SK-N-SH (cell line): ENCODE results near the gene CACNA2D4. TPM values are rescaled to one million over a fixed set of nuclear protein-coding genes. Genes with fewer than 3 reads are reported as not detected.
A peak's percentile ranks its signal among the peaks of the same experiment; 100 is the strongest.

Experiments used
- CTCF ChIA-PET: fragments of 300-600, 350-600 bp; formaldehyde crosslinking; extraction: SDS; loops from one replicate; lab custom pipeline; 2021; lab: Yijun Ruan, JAX
- POLR2A ChIA-PET: fragments of 350-600 bp; sonication (Branson Sonifier 250); formaldehyde crosslinking; extraction: SDS; loops from one replicate; lab custom pipeline; 2020; ENCODE audit warnings: antibody characterized with exemption, inconsistent platforms; lab: Yijun Ruan, JAX
- DNase-seq: peaks from one replicate; pipeline ENCODE4 v3.0.0; 2012
- H2AFZ ChIP-seq: fragments of 200-600 bp; sonication (generic); 2 replicates; pipeline ENCODE4 v1.8.1; 2016; ENCODE audit warnings: antibody characterized with exemption, mild to moderate bottlenecking, low read depth
- H3F3A ChIP-seq: fragments of 200-600 bp; sonication (generic); replicated peaks from 2 replicates; pipeline ENCODE3; 2016; ENCODE audit warnings: antibody characterized with exemption, mild to moderate bottlenecking; ENCODE audit not compliant: insufficient read depth
- H3K27ac ChIP-seq, 2 experiments: fragments of 200-500 bp in 1 of 2; fragments of 200-600 bp in 1 of 2; sonication (Bioruptor generic) in 1 of 2; sonication (generic), shearing (Covaris generic) in 1 of 2; 2 replicates each; pipeline versions ENCODE4 v1.5.1 to v1.6.1; 2014 to 2016; ENCODE audit warnings: low read depth in 2 of 2, inconsistent platforms in 1 of 2, low read length in 1 of 2, mild to moderate bottlenecking in 1 of 2, mixed read lengths in 1 of 2
- H3K27me3 ChIP-seq: fragments of 200-600 bp; sonication (generic), shearing (Covaris generic); 2 replicates; pipeline ENCODE4 v1.6.1; 2016; ENCODE audit warnings: mixed run types; ENCODE audit not compliant: insufficient read depth
- H3K36me3 ChIP-seq, 2 experiments: fragments of 200-500 bp in 1 of 2; fragments of 200-600 bp in 1 of 2; sonication (Bioruptor generic) in 1 of 2; sonication (generic) in 1 of 2; replicated peaks in 1 of 2; 2 replicates each; pipeline versions ENCODE3 to v1.5.1; 2014 to 2016; ENCODE audit warnings: low read length in 1 of 2, mild to moderate bottlenecking in 1 of 2; ENCODE audit not compliant: insufficient read depth in 2 of 2, control insufficient read depth in 1 of 2
- H3K4me1 ChIP-seq, 2 experiments: fragments of 200-500 bp in 1 of 2; fragments of 200-600 bp in 1 of 2; sonication (Bioruptor generic) in 1 of 2; sonication (generic), shearing (Covaris generic) in 1 of 2; 2 replicates each; pipeline versions ENCODE4 v1.5.1 to v1.6.1; 2014 to 2016; ENCODE audit warnings: low read depth in 1 of 2, low read length in 1 of 2, mixed run types in 1 of 2; ENCODE audit not compliant: insufficient read depth in 2 of 2, control insufficient read depth in 1 of 2
- H3K4me2 ChIP-seq: fragments of 200-600 bp; sonication (generic), shearing (Covaris generic); 2 replicates; pipeline ENCODE4 v1.6.1; 2017; ENCODE audit warnings: mixed run types
- H3K4me3 ChIP-seq, 2 experiments: fragments of 200-500 bp in 1 of 2; fragments of 200-600 bp in 1 of 2; sonication (Bioruptor generic) in 1 of 2; sonication (generic), shearing (Covaris generic) in 1 of 2; 2 replicates each; pipeline versions ENCODE4 v1.5.1 to v1.8.1; 2014 to 2016; ENCODE audit warnings: low read depth in 2 of 2, inconsistent platforms in 1 of 2, low read length in 1 of 2, mild to moderate bottlenecking in 1 of 2, mixed read lengths in 1 of 2, moderate library complexity in 1 of 2
- H3K79me2 ChIP-seq: fragments of 200-600 bp; sonication (generic); 2 replicates; pipeline ENCODE4 v1.8.1; 2017; ENCODE audit warnings: mild to moderate bottlenecking; ENCODE audit not compliant: insufficient read depth
- H3K9ac ChIP-seq: fragments of 200-600 bp; sonication (generic); 2 replicates; pipeline ENCODE4 v1.6.1; 2017; ENCODE audit warnings: mixed run types
- H3K9me2 ChIP-seq: fragments of 200-600 bp; sonication (generic); 2 replicates; pipeline ENCODE4 v1.6.1; 2017; ENCODE audit warnings: mixed run types
- H3K9me3 ChIP-seq: fragments of 200-600 bp; sonication (generic); 2 replicates; pipeline ENCODE4 v1.6.1; 2017; ENCODE audit warnings: mixed run types, mild to moderate bottlenecking, moderate library complexity
- H4K20me1 ChIP-seq: fragments of 200-600 bp; sonication (generic); 2 replicates; pipeline ENCODE4 v1.6.1; 2017; ENCODE audit warnings: mild to moderate bottlenecking, mixed run types; ENCODE audit not compliant: insufficient read depth
- CHD2 ChIP-seq: fragments of 150-350 bp; IDR thresholded peaks from 2 replicates; pipeline ENCODE4 v1.6.1; 2018; ENCODE audit warnings: low read length; ENCODE audit not compliant: partially characterized antibody
- EZH2phosphoT487 ChIP-seq: fragments of 200-600 bp; sonication (generic); IDR thresholded peaks from 2 replicates; pipeline ENCODE4 v1.6.1; 2017; ENCODE audit warnings: low read depth, mixed run types, mild to moderate bottlenecking, antibody characterized with exemption, moderate library complexity, borderline replicate concordance
- GABPA ChIP-seq: IDR thresholded peaks from 2 replicates; pipeline ENCODE4 v1.4.0; 2012; ENCODE audit warnings: low read depth, mild to moderate bottlenecking
- GATA2 ChIP-seq: sonication (generic); formaldehyde crosslinking; IDR thresholded peaks from 2 replicates; pipeline ENCODE4 v1.5.0; 2020; ENCODE audit warnings: mild to moderate bottlenecking, missing genetic modification reagents
- JUND ChIP-seq: IDR thresholded peaks from 2 replicates; pipeline ENCODE4 v1.4.0; 2012
- MXI1 ChIP-seq: IDR thresholded peaks from 2 replicates; pipeline ENCODE4 v1.6.1; 2012; ENCODE audit warnings: mild to moderate bottlenecking, low read depth, low read length, improper control_type of control experiment
- RAD21 ChIP-seq: IDR thresholded peaks from 2 replicates; pipeline ENCODE4 v1.6.1; 2012; ENCODE audit warnings: mild to moderate bottlenecking, low read length
- RCOR1 ChIP-seq: fragments of 150-350 bp; IDR thresholded peaks from 2 replicates; pipeline ENCODE4 v1.6.1; 2017; ENCODE audit warnings: antibody characterized with exemption, low read length
- SIN3A ChIP-seq: IDR thresholded peaks from 2 replicates; pipeline ENCODE4 v1.6.1; 2012; ENCODE audit warnings: low read depth, mild to moderate bottlenecking, low read length, moderate library complexity, borderline replicate concordance
- SMC3 ChIP-seq: IDR thresholded peaks from 2 replicates; pipeline ENCODE4 v1.6.1; 2012; ENCODE audit warnings: low read depth, low read length, improper control_type of control experiment
- WGBS: methylation state at CpG from one replicate; pipeline ENCODE4 v1.1.6; 2017; ENCODE audit warnings: low lambda C conversion rate; 5-methylcytosine and 5-hydroxymethylcytosine counted together
- polyA plus RNA-seq, 3 experiments: library from polyadenylated mRNA; depleted of rRNA; stranded (reverse); fragments of >200 nt; gene quantifications; 2 replicates each; pipeline ENCODE4 v1.2.3, GENCODE V29; 2012
- TF ChIP-seq, protein P1 (sequence below): IDR thresholded peaks from 2 replicates; pipeline ENCODE4 v1.6.1; 2012; ENCODE audit warnings: mild to moderate bottlenecking, low read depth, low read length, moderate library complexity
- TF ChIP-seq, protein P2 (sequence below): IDR thresholded peaks from 2 replicates; pipeline ENCODE4 v1.4.0; 2012; ENCODE audit warnings: low read depth, borderline replicate concordance
- TF ChIP-seq, protein P3 (sequence below): fragments of 200-600 bp; sonication (generic); IDR thresholded peaks from 2 replicates; pipeline ENCODE4 v1.6.1; 2017; ENCODE audit warnings: antibody characterized with exemption, mild to moderate bottlenecking, moderate library complexity

The CACNA2D4 gene
- polyA plus RNA-seq, 1 of the 3 experiments (the other 2 are of a cell fraction) = 0.02 TPM

DNA sequence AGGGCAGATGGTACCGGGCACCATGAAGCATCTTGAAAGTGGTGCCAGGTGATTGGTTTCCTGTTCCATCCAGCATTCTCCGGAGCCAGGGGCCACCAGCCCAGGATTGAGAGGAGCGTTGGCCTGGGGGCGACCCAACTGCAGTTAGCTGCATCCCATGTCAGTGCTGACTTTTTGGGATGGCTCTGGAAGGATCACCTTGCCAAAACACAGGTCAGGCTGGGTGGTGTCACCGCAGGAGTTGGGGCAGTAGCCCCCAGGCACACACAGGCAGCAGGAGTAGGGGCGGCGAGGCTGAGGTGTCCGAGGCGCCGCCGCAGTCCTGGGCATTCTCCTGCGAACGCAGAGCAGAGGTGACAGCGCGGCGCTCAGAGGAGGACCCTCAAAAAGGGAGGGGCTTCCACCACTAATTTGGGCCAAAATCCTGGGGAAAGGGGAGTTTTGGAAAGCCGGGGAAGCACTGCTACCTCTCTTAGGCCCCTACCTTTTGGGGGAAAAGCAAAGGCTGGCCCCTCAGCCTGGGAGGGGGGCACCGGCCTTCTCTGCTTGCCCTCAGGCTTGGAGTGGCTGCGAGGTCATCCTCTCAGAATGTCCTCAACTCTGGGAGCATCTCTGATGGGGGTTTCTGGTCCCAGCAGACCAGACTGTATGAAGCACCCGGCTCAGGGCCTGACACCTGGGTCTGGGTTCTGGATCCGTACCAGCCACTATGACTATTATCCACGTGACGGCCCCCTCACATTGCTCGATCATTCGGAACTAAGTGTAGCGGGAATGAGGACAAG is 124.8 kb downstream of the CACNA2D4 start (continued):
- TF ChIP-seq, protein P1, sequence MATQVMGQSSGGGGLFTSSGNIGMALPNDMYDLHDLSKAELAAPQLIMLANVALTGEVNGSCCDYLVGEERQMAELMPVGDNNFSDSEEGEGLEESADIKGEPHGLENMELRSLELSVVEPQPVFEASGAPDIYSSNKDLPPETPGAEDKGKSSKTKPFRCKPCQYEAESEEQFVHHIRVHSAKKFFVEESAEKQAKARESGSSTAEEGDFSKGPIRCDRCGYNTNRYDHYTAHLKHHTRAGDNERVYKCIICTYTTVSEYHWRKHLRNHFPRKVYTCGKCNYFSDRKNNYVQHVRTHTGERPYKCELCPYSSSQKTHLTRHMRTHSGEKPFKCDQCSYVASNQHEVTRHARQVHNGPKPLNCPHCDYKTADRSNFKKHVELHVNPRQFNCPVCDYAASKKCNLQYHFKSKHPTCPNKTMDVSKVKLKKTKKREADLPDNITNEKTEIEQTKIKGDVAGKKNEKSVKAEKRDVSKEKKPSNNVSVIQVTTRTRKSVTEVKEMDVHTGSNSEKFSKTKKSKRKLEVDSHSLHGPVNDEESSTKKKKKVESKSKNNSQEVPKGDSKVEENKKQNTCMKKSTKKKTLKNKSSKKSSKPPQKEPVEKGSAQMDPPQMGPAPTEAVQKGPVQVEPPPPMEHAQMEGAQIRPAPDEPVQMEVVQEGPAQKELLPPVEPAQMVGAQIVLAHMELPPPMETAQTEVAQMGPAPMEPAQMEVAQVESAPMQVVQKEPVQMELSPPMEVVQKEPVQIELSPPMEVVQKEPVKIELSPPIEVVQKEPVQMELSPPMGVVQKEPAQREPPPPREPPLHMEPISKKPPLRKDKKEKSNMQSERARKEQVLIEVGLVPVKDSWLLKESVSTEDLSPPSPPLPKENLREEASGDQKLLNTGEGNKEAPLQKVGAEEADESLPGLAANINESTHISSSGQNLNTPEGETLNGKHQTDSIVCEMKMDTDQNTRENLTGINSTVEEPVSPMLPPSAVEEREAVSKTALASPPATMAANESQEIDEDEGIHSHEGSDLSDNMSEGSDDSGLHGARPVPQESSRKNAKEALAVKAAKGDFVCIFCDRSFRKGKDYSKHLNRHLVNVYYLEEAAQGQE = no peak

DNA sequence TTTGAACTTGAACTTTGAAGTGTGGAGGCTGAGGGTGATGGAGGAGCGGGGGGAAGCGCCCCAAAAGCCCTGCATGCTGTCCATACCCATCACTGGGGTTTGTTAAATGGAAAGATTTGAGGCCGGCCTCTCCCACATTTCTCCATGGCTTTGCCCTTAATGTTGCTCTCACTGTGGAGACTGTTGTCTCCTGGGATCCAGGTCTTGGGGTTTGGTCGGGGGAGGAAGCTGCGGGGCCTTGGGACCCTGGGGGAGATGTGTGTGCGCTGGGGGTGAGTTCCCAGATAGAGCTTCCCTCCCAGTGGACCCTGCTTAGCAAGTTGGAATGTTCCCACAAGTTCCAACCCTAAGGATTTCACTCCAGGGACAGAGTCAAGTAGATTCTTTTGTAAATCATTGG is 126.0 kb downstream of the CACNA2D4 start:
- WGBS = 90% methylated on average over 4 of the region's 6 CpGs
- H3K79me2 ChIP-seq = no peaks in the 10 kb centered on the region
- CTCF ChIA-PET = interaction anchor here (0.7 to 17.5 kb wide), 12 partner anchors 9 to 791 kb away, joined by 3 to 605 read pairs (median 12); partner anchors contain the start of gene WNT5B

DNA sequence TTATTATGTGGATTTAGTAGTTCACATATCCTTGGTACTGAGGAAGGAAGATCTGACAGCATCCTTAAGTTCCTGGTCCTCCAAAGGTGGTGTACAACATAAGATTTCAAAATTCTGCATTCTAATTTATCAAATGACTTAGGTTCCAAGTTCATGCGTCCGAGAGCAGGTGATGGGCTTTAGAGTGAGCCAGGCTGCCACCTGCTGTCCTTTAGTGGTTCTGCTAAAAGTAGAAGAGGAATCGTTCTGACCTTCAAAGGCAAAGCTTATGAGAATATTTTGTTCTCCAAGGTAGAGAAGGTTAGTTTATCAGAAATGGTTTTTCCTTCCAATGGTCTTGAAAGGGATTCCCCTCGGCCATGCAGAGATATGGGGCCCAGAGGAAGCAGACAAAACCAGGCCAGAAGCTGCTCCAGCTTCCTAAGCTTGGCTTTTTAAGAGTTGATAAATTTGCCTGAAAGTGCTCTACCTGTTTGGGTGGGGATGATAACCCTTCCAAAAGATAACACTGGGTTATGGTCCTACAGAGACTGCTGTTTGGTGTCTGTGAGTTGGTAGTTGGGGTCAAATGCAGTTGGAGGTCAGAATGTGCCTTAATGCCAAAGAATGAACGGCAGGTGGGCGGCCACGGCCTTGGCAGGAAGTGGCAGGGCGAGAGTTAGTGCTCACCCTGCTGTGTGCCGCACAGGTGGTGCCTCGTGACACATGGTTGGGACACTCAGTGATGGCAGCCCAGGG is 127.2 kb downstream of the CACNA2D4 start:
- no peak overlapping the region for H2AFZ ChIP-seq
- ChIA-PET CTCF (interaction anchor here (0.5 to 17.5 kb wide), 83 partner anchors 9 to 893 kb away, joined by 3 to 605 read pairs (median 5); partner anchors contain the start of genes ADIPOR2, CACNA2D4 and WNT5B), POLR2A (interaction anchor here (0.8 to 1.6 kb wide), 4 partner anchors 24 to 161 kb away, joined by 3 to 8 read pairs (median 5); partner anchors contain the start of gene ADIPOR2)
- H3K27ac ChIP-seq = no peak overlapping the region
- H3K36me3 ChIP-seq = peaks cover 0 to 10% of the 10 kb centered on the region in 2 experiments
- no peaks in the 10 kb centered on the region for H3K79me2 ChIP-seq
- no peak overlapping the region for H3K9ac ChIP-seq
- 62% methylated on average over 9 of the region's 10 CpGs for WGBS
- DNase-seq = peak; percentile 73
- H3K4me2 ChIP-seq = no peak overlapping the region
- no peaks in the 10 kb centered on the region for H4K20me1 ChIP-seq
- no peaks in the 10 kb centered on the region for H3K9me3 ChIP-seq
- H3K27me3 ChIP-seq = no peaks in the 10 kb centered on the region
- H3K4me3 ChIP-seq = peak overlapping the region in 1 of 2 experiments; percentile 22; a peak in 1 of 4 replicates
- H3K4me1 ChIP-seq = peaks cover 0 to 15% of the 10 kb centered on the region in 2 experiments; a peak in 1 of 4 replicates
- peaks cover 10% of the 10 kb centered on the region for H3F3A ChIP-seq
- H3K9me2 ChIP-seq = no peaks in the 10 kb centered on the region
- no peak for TF ChIP-seq GATA2 (CRISPR knock-in tag)
- 0 out of 2 replicates have a peak, but pooled peaks have one; percentile 32 for TF ChIP-seq RCOR1
- TF ChIP-seq MXI1 = no peak
- peak; percentile 97 for TF ChIP-seq SMC3
- TF ChIP-seq GABPA = no peak
- TF ChIP-seq, protein P2, sequence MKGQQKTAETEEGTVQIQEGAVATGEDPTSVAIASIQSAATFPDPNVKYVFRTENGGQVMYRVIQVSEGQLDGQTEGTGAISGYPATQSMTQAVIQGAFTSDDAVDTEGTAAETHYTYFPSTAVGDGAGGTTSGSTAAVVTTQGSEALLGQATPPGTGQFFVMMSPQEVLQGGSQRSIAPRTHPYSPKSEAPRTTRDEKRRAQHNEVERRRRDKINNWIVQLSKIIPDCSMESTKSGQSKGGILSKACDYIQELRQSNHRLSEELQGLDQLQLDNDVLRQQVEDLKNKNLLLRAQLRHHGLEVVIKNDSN = no peak
- TF ChIP-seq RAD21 = peak; percentile 94
- TF ChIP-seq, protein P3, sequence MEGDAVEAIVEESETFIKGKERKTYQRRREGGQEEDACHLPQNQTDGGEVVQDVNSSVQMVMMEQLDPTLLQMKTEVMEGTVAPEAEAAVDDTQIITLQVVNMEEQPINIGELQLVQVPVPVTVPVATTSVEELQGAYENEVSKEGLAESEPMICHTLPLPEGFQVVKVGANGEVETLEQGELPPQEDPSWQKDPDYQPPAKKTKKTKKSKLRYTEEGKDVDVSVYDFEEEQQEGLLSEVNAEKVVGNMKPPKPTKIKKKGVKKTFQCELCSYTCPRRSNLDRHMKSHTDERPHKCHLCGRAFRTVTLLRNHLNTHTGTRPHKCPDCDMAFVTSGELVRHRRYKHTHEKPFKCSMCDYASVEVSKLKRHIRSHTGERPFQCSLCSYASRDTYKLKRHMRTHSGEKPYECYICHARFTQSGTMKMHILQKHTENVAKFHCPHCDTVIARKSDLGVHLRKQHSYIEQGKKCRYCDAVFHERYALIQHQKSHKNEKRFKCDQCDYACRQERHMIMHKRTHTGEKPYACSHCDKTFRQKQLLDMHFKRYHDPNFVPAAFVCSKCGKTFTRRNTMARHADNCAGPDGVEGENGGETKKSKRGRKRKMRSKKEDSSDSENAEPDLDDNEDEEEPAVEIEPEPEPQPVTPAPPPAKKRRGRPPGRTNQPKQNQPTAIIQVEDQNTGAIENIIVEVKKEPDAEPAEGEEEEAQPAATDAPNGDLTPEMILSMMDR = peak; percentile 92
- TF ChIP-seq SIN3A = 0 out of 2 replicates have a peak, but pooled peaks have one; percentile 11
- no peak for TF ChIP-seq EZH2phosphoT487
- TF ChIP-seq CHD2 = no peak

More for the DNA sequence above, 126.0 kb downstream of the CACNA2D4 start:
- Histone ChIP-seq H3K4me1 (peaks cover 0 to 18% of the 10 kb centered on the region in 2 experiments; a peak in 1 of 4 replicates), H3K27me3 (no peaks in the 10 kb centered on the region), H3K4me2 (no peak overlapping the region), H2AFZ (no peak overlapping the region), H3K9ac (no peak overlapping the region), H3K4me3 (no peak overlapping the region), H4K20me1 (no peaks in the 10 kb centered on the region), H3K36me3 (peaks cover 0 to 3% of the 10 kb centered on the region in 2 experiments), H3F3A (peaks cover 10% of the 10 kb centered on the region), H3K9me2 (no peaks in the 10 kb centered on the region), H3K27ac (no peak overlapping the region), H3K9me3 (no peaks in the 10 kb centered on the region)
- DNase-seq = peak; percentile 7
- POLR2A ChIA-PET = no interaction called here
- TF ChIP-seq JUND = no peak
